Stimulated activated CD8-positive, alpha-beta memory T cell treated with anti-CD3 and anti-CD28 coated beads, Interleukin-12 subunit alpha, Interleukin-12 subunit beta, amount 100 ng/mL, for 4 hours (primary cell): Measurements from ENCODE around the gene SVOP.

Experiments
- DNase-seq: peaks from one replicate; pipeline ENCODE4 v3.0.0-alpha.2; 2020; ENCODE audit warnings: low read depth

SVOP gene

GRCh38 chr12:108977360-108977759 lies 43.5 kb downstream of the SVOP start:
- DNase-seq: no peak

GRCh38 chr12:108975024-108975593 lies 45.8 kb downstream of the SVOP start:
- DNase-seq: no peak

GRCh38 chr12:108973629-108974152 lies 47.2 kb downstream of the SVOP start:
- no peak for DNase-seq

GRCh38 chr12:108972358-108972757 lies 48.5 kb downstream of the SVOP start:
- DNase-seq: no peak

GRCh38 chr12:108969622-108970021 lies 51.2 kb downstream of the SVOP start:
- DNase-seq: no peak

- no peak for DNase-seq
Observed at GRCh38 chr12:108967869-108968540, 52.9 kb downstream of the SVOP start.

GRCh38 chr12:108966378-108967151 lies 54.3 kb downstream of the SVOP start:
- no peak for DNase-seq

- no peak for DNase-seq
Observed at GRCh38 chr12:108965886-108966285, 55.0 kb downstream of the SVOP start.

- no peak for DNase-seq
Observed at GRCh38 chr12:108964371-108965352, 56.2 kb downstream of the SVOP start.

GRCh38 chr12:108962256-108962655 lies 58.6 kb downstream of the SVOP start:
- no peak for DNase-seq

- no peak for DNase-seq
Observed at GRCh38 chr12:108959748-108960655, 60.9 kb downstream of the SVOP start.

GRCh38 chr12:108955225-108955835 lies 65.5 kb downstream of the SVOP start:
- no peak for DNase-seq

- DNase-seq: peak; percentile 30
Observed at GRCh38 chr12:108950991-108951739, 69.7 kb downstream of the SVOP start.

- DNase-seq: no peak
Observed at GRCh38 chr12:108949976-108950375, 70.9 kb downstream of the SVOP start.

- DNase-seq: no peak
Observed at GRCh38 chr12:108948367-108948766, 72.5 kb downstream of the SVOP start.

- DNase-seq: no peak
Observed at GRCh38 chr12:108947097-108947496, 73.8 kb downstream of the SVOP start.

- no peak for DNase-seq
Observed at GRCh38 chr12:108940138-108940537, 80.7 kb downstream of the SVOP start.

GRCh38 chr12:108939594-108939993 lies 81.3 kb downstream of the SVOP start:
- DNase-seq: no peak

- DNase-seq: no peak
Observed at GRCh38 chr12:108938247-108938924, 82.5 kb downstream of the SVOP start.
